Natural killer cell (primary cell): ENCODE measurements around the gene TRIM23. TPM values are rescaled to one million over a fixed set of nuclear protein-coding genes. Genes with fewer than 3 reads are reported as not detected.

ENCODE experiments used
- ATAC-seq, 3 donors: fragments of 150-1000 bp in 2 of 3; fragments of 200-7000 bp in 1 of 3; cut with Tn5 transposase; 1 replicate in 1 of 3; 2 replicates in 2 of 3; pipeline ENCODE4 v1.10.0; 2021; ENCODE audit warnings: mild to moderate bottlenecking in 2 of 3, moderate library complexity in 2 of 3
- DNase-seq, 2 donors: peaks; one replicate each; pipeline versions ENCODE4 v3.0.0 to v3.0.0-alpha.2; 2013 to 2021; ENCODE audit warnings: mixed read lengths in 1 of 2
- H3K27ac ChIP-seq: one replicate; pipeline ENCODE4 v1.5.1; 2013; ENCODE audit warnings: mild to moderate bottlenecking, low read length
- H3K27me3 ChIP-seq: one replicate; pipeline ENCODE4 v1.6.1; 2013; ENCODE audit warnings: low read length; ENCODE audit not compliant: control insufficient read depth, insufficient read depth
- H3K36me3 ChIP-seq: one replicate; pipeline ENCODE4 v1.6.1; 2013; ENCODE audit warnings: low read length; ENCODE audit not compliant: control insufficient read depth, insufficient read depth
- H3K4me1 ChIP-seq: one replicate; pipeline ENCODE4 v1.6.1; 2013; ENCODE audit warnings: low read length; ENCODE audit not compliant: control insufficient read depth, insufficient read depth
- H3K4me3 ChIP-seq: one replicate; pipeline ENCODE4 v1.5.1; 2013; ENCODE audit warnings: low read length
- H3K9me3 ChIP-seq: one replicate; pipeline ENCODE4 v1.6.1; 2013; ENCODE audit warnings: low read length; ENCODE audit not compliant: control insufficient read depth, insufficient read depth
- H3K27ac Mint-ChIP-seq, 2 donors: one replicate each; pipeline ENCODE4 v1.8.0; 2022; ENCODE audit warnings: mild to moderate bottlenecking in 2 of 2, mixed read lengths in 2 of 2, moderate library complexity in 1 of 2
- H3K27me3 Mint-ChIP-seq, 2 donors: one replicate each; pipeline ENCODE4 v1.8.0; 2022; ENCODE audit warnings: low read depth in 2 of 2, mixed read lengths in 2 of 2
- H3K36me3 Mint-ChIP-seq: one replicate; pipeline ENCODE4 v1.8.0; 2022; ENCODE audit warnings: mixed read lengths
- H3K4me1 Mint-ChIP-seq, 2 donors: one replicate each; pipeline ENCODE4 v1.8.0; 2022; ENCODE audit warnings: mixed read lengths in 2 of 2
- H3K4me3 Mint-ChIP-seq: one replicate; pipeline ENCODE4 v1.8.0; 2022; ENCODE audit warnings: mild to moderate bottlenecking, moderate library complexity, mixed read lengths
- H3K9me3 Mint-ChIP-seq, 2 donors: one replicate each; pipeline ENCODE4 v1.8.0; 2022; ENCODE audit warnings: mixed read lengths in 2 of 2
- WGBS: methylation state at CpG from one replicate; pipeline ENCODE4 v1.1.7; 2013; ENCODE audit warnings: missing lambda C conversion rate; ENCODE audit not compliant: insufficient coverage; 5-methylcytosine and 5-hydroxymethylcytosine counted together
- intact Hi-C: fragments of 100-400 bp; cut with micrococcal nuclease; formaldehyde crosslinking; loops from one replicate; pipeline ENCODE4 v1.14.2; 2022
- total RNA-seq, 4 donors: library from RNA; stranded (reverse); fragments of 120-200 nt in 1 of 4; gene quantifications; one replicate each; pipeline versions ENCODE4 v1.2.3 to v1.2.4, GENCODE V29; 2013 to 2022
- TF ChIP-seq, protein P1 (sequence below): fragments of 200-600 bp; IDR thresholded peaks from one replicate; pipeline ENCODE4 v1.8.0; 2022; ENCODE audit warnings: antibody characterized with exemption

Gene TRIM23
- total RNA-seq, 3 donors from 2014 or later (not counting 1 experiment from before 2014, with no cell fraction given): 13.4 to 23.3 (median 18.8) TPM

DNA sequence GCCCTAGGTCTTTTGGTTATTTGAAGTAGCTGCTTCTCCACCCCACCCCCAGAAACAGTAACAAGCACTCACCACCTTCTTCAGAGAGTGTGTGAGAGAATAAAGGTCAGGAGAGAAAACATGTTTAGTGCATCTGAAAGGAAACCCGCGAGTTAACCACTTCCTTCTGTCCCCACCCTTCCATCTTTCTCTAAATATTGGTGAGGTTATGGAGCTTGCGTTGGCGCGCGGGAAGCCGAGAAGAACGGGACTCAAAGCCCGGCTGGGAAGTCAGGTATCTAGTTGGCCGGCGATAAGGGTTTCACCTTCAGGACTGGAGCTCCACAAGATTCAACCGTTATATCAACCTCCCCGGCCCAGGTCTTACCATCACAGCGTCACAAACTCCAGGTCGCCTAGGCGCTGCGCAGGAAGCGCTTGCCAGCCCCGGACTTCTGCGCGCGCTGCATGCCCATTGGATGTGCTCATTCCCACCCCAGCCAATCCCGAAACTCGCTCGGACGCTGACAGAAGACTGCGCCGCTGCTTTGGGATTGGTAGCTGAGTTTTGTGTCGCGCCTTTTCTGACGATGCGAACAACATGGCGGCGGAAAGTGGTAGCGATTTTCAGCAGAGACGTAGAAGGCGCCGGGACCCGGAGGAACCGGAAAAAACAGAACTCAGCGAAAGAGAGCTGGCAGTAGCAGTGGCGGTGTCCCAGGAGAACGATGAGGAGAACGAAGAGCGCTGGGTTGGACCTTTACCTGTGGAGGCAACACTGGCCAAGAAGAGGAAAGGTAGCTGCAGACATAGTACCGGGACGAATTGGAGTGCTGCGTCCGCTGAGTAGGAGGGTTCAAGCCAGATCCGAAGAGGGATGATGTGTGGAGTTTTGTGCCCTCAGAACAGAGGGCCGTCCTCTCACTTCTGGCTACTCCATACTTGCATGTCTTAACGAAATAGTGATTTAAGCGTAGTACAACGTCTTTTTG, 61.1 kb downstream of the TRIM23 start, which contains the start of the genes CENPK and PPWD1:
TSS of gene CENPK (minus strand) at position 438 of the 971 bp plus-strand sequence. CDS start 8,261 bp downstream, outside the sequence.
TSS of gene PPWD1 (plus strand) at position 566 of the 971 bp plus-strand sequence. CDS start at position 581, 15 bp downstream.
- intact Hi-C loops: loop anchor here (1.0 to 5.0 kb wide), 3 partner anchors 61 to 796 kb away; partner anchors contain the start of genes CWC27, NLN, SGTB and SREK1IP1
- peaks cover 39 to 40% of the 10 kb centered on the region in 2 donors for H3K4me1 Mint-ChIP-seq
- H3K27me3 Mint-ChIP-seq: no peaks in the 10 kb centered on the region
- H3K9me3 Mint-ChIP-seq: no peaks in the 10 kb centered on the region
- Histone ChIP-seq H3K4me3 (peak within 1 kb of the TSS; percentile 60), H3K27ac (peak within 1 kb of the TSS; percentile 88), H3K27me3 (no peaks in the 10 kb centered on the region), H3K36me3 (peaks cover 12% of the 10 kb centered on the region), H3K9me3 (no peaks in the 10 kb centered on the region), H3K4me1 (peaks cover 9% of the 10 kb centered on the region)
- TF ChIP-seq, protein P1, sequence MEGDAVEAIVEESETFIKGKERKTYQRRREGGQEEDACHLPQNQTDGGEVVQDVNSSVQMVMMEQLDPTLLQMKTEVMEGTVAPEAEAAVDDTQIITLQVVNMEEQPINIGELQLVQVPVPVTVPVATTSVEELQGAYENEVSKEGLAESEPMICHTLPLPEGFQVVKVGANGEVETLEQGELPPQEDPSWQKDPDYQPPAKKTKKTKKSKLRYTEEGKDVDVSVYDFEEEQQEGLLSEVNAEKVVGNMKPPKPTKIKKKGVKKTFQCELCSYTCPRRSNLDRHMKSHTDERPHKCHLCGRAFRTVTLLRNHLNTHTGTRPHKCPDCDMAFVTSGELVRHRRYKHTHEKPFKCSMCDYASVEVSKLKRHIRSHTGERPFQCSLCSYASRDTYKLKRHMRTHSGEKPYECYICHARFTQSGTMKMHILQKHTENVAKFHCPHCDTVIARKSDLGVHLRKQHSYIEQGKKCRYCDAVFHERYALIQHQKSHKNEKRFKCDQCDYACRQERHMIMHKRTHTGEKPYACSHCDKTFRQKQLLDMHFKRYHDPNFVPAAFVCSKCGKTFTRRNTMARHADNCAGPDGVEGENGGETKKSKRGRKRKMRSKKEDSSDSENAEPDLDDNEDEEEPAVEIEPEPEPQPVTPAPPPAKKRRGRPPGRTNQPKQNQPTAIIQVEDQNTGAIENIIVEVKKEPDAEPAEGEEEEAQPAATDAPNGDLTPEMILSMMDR: no peak
- peaks cover 7% of the 10 kb centered on the region for H3K36me3 Mint-ChIP-seq
- WGBS: under 1% methylated on average over 48 of the region's 54 CpGs
- DNase-seq: peak; percentile 93 to 98
- peak; percentile 97 to 99 (median 98) for ATAC-seq
- peak within 1 kb of the TSS; percentile 100 for H3K4me3 Mint-ChIP-seq
- peak within 1 kb of the TSS; percentile 97 to 99 for H3K27ac Mint-ChIP-seq

DNA sequence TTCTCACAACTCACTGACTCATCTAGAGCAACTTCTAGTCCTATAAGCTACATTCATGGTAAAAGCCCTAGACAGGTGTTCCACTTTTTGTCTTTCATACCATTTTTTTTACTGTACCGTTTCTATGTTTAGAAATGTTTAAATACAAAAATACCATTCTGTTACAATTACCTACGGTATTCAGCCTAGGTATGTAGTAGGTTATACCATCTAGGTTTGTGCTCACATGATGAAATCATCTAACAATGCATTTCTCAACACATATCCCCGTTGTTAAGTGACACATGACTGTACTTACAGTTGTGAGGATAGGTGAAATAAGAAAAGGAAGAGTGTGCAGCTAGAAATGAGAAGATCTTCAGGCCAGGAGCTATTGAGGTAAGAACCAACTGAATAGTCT, 67.4 kb downstream of the TRIM23 start:
- H3K36me3 Mint-ChIP-seq: no peaks in the 10 kb centered on the region
- Histone ChIP-seq H3K4me1 (no peaks in the 10 kb centered on the region), H3K27me3 (no peaks in the 10 kb centered on the region), H3K27ac (no peak overlapping the region), H3K4me3 (no peak overlapping the region), H3K9me3 (no peaks in the 10 kb centered on the region), H3K36me3 (peaks cover 21% of the 10 kb centered on the region)
- intact Hi-C loops: no loop called here
- H3K4me1 Mint-ChIP-seq: peaks cover 0 to 4% of the 10 kb centered on the region in 2 donors
- no peak overlapping the region for H3K4me3 Mint-ChIP-seq
- H3K27ac Mint-ChIP-seq: no peak overlapping the region
- no peaks in the 10 kb centered on the region for H3K9me3 Mint-ChIP-seq
- no CpG with 5 or more reads among the region's 3 CpGs for WGBS
- no peak for DNase-seq
- TF ChIP-seq, protein P1: no peak
- ATAC-seq: no peak
- H3K27me3 Mint-ChIP-seq: no peaks in the 10 kb centered on the region

GRCh38 chr5:65556181-65556580, 68.0 kb downstream of the TRIM23 start:
- Mint-ChIP-seq H3K9me3 (no peaks in the 10 kb centered on the region), H3K4me3 (no peak overlapping the region), H3K4me1 (no peaks in the 10 kb centered on the region), H3K27ac (no peak overlapping the region), H3K27me3 (no peaks in the 10 kb centered on the region), H3K36me3 (no peaks in the 10 kb centered on the region)
- Histone ChIP-seq H3K4me3 (no peak overlapping the region), H3K27me3 (no peaks in the 10 kb centered on the region), H3K27ac (no peak overlapping the region), H3K4me1 (no peaks in the 10 kb centered on the region), H3K36me3 (peaks cover 24% of the 10 kb centered on the region), H3K9me3 (no peaks in the 10 kb centered on the region)
- intact Hi-C loops: no loop called here
- TF ChIP-seq, protein P1: no peak
- DNase-seq (no peak), ATAC-seq (no peak)
- 100% methylated on average over 2 of the region's 2 CpGs for WGBS
